GM23338 (cell line): ENCODE results near the gene BTN3A1. TPM values are rescaled to one million over a fixed set of nuclear protein-coding genes. Genes with fewer than 3 reads are reported as not detected.

Source experiments
- ATAC-seq: fragments of 200-7000 bp; cut with Tn5 transposase; 3 replicates; pipeline ENCODE4 v1.9.1; 2020
- DNase-seq: peaks from one replicate; pipeline ENCODE4 v3.0.0-alpha.2; 2015; ENCODE audit warnings: low spot score
- H2AFZ ChIP-seq: fragments of 200-600 bp; sonication (generic); 2 replicates; pipeline ENCODE4 v1.8.0; 2016; ENCODE audit warnings: antibody characterized with exemption, mild to moderate bottlenecking, moderate library complexity
- H3F3A ChIP-seq: fragments of 200-600 bp; sonication (generic); replicated peaks from 2 replicates; pipeline ENCODE4 v1.8.0; 2017; ENCODE audit warnings: antibody characterized with exemption, mixed run types, low read depth
- H3K27ac ChIP-seq: fragments of 200-600 bp; sonication (generic); 2 replicates; pipeline ENCODE4 v1.6.1; 2016; ENCODE audit warnings: low read depth
- H3K27me3 ChIP-seq: fragments of 200-600 bp; sonication (generic); 2 replicates; pipeline ENCODE4 v1.8.0; 2016; ENCODE audit warnings: mild to moderate bottlenecking, mixed run types, moderate library complexity; ENCODE audit not compliant: insufficient read depth
- H3K36me3 ChIP-seq: fragments of 200-600 bp; sonication (generic); 2 replicates; pipeline ENCODE4 v1.8.0; 2016; ENCODE audit warnings: mild to moderate bottlenecking; ENCODE audit not compliant: insufficient read depth
- H3K4me1 ChIP-seq: fragments of 200-600 bp; sonication (generic); 2 replicates; pipeline ENCODE4 v1.8.0; 2016; ENCODE audit warnings: mild to moderate bottlenecking, moderate library complexity; ENCODE audit not compliant: insufficient read depth
- H3K4me2 ChIP-seq: fragments of 200-600 bp; sonication (generic); 2 replicates; pipeline ENCODE4 v1.7.1; 2017; ENCODE audit warnings: mixed run types
- H3K4me3 ChIP-seq: fragments of 200-600 bp; sonication (generic); 2 replicates; pipeline ENCODE4 v1.6.1; 2016; ENCODE audit warnings: mixed run types
- H3K79me2 ChIP-seq: fragments of 200-600 bp; sonication (generic); replicated peaks from 2 replicates; pipeline ENCODE4 v1.8.0; 2017; ENCODE audit warnings: mild to moderate bottlenecking; ENCODE audit not compliant: insufficient read depth
- H3K9me2 ChIP-seq: fragments of 200-600 bp; sonication (generic); 2 replicates; pipeline ENCODE4 v1.8.0; 2017; ENCODE audit not compliant: insufficient read depth
- H4K20me1 ChIP-seq: fragments of 200-600 bp; sonication (generic); replicated peaks from 2 replicates; pipeline ENCODE4 v1.8.0; 2017; ENCODE audit warnings: mild to moderate bottlenecking; ENCODE audit not compliant: insufficient read depth
- H3K27ac Mint-ChIP-seq: 2 replicates; pipeline ENCODE4 v1.8.0; 2020; ENCODE audit warnings: inconsistent platforms, mild to moderate bottlenecking, moderate library complexity, mixed read lengths
- H3K27me3 Mint-ChIP-seq: 3 replicates; pipeline ENCODE4 v1.8.0; 2022; ENCODE audit warnings: low read depth, mild to moderate bottlenecking, moderate library complexity, mixed read lengths, inconsistent platforms; ENCODE audit not compliant: insufficient read depth, poor library complexity
- H3K36me3 Mint-ChIP-seq: 3 replicates; pipeline ENCODE4 v1.8.0; 2021; ENCODE audit warnings: low read depth, mild to moderate bottlenecking, inconsistent platforms, moderate library complexity, mixed read lengths
- H3K4me1 Mint-ChIP-seq: 3 replicates; pipeline ENCODE4 v1.8.0; 2020; ENCODE audit warnings: mild to moderate bottlenecking, inconsistent platforms, mixed read lengths
- H3K4me3 Mint-ChIP-seq: 3 replicates; pipeline ENCODE4 v1.8.0; 2021; ENCODE audit warnings: moderate library complexity, mild to moderate bottlenecking, inconsistent platforms, mixed read lengths
- H3K9me3 Mint-ChIP-seq: 3 replicates; pipeline ENCODE4 v1.8.0; 2020; ENCODE audit warnings: moderate library complexity, mild to moderate bottlenecking, inconsistent platforms, mixed read lengths
- CREB1 ChIP-seq: fragments of 250-450 bp; sonication (Bioruptor Pico); IDR thresholded peaks from 2 replicates; pipeline ENCODE4 v1.5.0; 2020; ENCODE audit warnings: low read depth, mild to moderate bottlenecking, moderate library complexity
- ETS1 ChIP-seq: IDR thresholded peaks from 2 replicates; pipeline ENCODE4 v1.6.1; 2016; ENCODE audit warnings: antibody characterized with exemption
- EZH2phosphoT487 ChIP-seq: fragments of 200-600 bp; sonication (generic); IDR thresholded peaks from one replicate; pipeline ENCODE4 v1.8.1; 2018; ENCODE audit warnings: antibody characterized with exemption; ENCODE audit not compliant: unreplicated experiment
- JUNB ChIP-seq: IDR thresholded peaks from one replicate; pipeline ENCODE4 v1.6.1; 2016; ENCODE audit warnings: antibody characterized with exemption; ENCODE audit not compliant: unreplicated experiment
- NANOG ChIP-seq: IDR thresholded peaks from 2 replicates; pipeline ENCODE4 v1.6.1; 2016; ENCODE audit warnings: antibody characterized with exemption, borderline replicate concordance
- REST ChIP-seq: IDR thresholded peaks from one replicate; pipeline ENCODE4 v1.6.1; 2018; ENCODE audit warnings: antibody characterized with exemption; ENCODE audit not compliant: unreplicated experiment
- ZNF114 ChIP-seq: fragments of 250-450 bp; sonication (Bioruptor Pico); IDR thresholded peaks from 2 replicates; pipeline ENCODE4 v1.5.0; 2020; ENCODE audit warnings: mild to moderate bottlenecking, moderate library complexity
- ZNF331 ChIP-seq: fragments of 250-450 bp; sonication (Bioruptor Pico); IDR thresholded peaks from 2 replicates; pipeline ENCODE4 v1.5.0; 2020; ENCODE audit warnings: low read depth, mild to moderate bottlenecking, moderate library complexity
- polyA plus RNA-seq: library from polyadenylated mRNA; unstranded; fragments of >200 nt; fragmentation: Nextera tagmentation; extraction: Ambion mirVana; gene quantifications from 2 replicates; pipeline ENCODE4 v1.2.1, GENCODE V29; 2016
- total RNA-seq: library from RNA; depleted of rRNA; stranded (reverse); fragments of >200 nt; shearing (Covaris generic); gene quantifications from 2 replicates; pipeline ENCODE4 v1.2.3, GENCODE V29; 2014
- TF ChIP-seq, protein P1 (sequence below), 2 experiments: fragments of 200-600 bp in 1 of 2; sonication (generic) in 1 of 2; conservative IDR thresholded peaks; 2 replicates each; pipeline versions ENCODE4 v1.5.1 to v1.6.1; 2016 to 2017; ENCODE audit warnings: antibody characterized with exemption in 2 of 2, low read depth in 2 of 2, mild to moderate bottlenecking in 2 of 2, moderate library complexity in 1 of 2

BTN3A1 gene
- total and polyA plus RNA-seq, 2 experiments from 2014 or later = 2.4 to 4.0 TPM

DNA sequence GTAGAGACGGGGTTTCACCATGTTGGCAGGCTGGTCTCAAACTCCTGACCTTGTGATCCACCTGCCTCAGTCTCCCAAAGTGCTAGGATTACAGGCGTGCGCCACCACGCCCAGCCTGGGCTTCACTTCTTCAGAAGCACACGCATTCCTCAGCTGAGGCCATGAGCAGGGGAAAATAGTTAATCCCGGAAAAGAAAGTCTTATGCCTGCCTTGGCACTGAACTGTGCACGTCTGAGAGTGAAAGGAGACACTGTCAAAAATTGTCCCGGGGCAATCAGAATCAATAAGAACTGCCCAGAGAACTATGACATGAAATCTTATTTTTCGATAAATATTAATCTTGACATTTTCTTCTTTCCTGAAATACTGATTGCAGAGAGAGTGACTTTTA lies 16.3 kb upstream of the BTN3A1 start (continued):
- TF ChIP-seq ZNF114 (CRISPR knock-in tag) = no peak
- TF ChIP-seq ZNF331 (CRISPR knock-in tag) = no peak
- TF ChIP-seq, protein P1, sequence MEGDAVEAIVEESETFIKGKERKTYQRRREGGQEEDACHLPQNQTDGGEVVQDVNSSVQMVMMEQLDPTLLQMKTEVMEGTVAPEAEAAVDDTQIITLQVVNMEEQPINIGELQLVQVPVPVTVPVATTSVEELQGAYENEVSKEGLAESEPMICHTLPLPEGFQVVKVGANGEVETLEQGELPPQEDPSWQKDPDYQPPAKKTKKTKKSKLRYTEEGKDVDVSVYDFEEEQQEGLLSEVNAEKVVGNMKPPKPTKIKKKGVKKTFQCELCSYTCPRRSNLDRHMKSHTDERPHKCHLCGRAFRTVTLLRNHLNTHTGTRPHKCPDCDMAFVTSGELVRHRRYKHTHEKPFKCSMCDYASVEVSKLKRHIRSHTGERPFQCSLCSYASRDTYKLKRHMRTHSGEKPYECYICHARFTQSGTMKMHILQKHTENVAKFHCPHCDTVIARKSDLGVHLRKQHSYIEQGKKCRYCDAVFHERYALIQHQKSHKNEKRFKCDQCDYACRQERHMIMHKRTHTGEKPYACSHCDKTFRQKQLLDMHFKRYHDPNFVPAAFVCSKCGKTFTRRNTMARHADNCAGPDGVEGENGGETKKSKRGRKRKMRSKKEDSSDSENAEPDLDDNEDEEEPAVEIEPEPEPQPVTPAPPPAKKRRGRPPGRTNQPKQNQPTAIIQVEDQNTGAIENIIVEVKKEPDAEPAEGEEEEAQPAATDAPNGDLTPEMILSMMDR (conservative IDR thresholded peaks at IDR 0.05; ENCODE audit: low read depth in 2 of 2) = no peak
- TF ChIP-seq NANOG = no peak
- TF ChIP-seq CREB1 (CRISPR knock-in tag) = no peak
- TF ChIP-seq EZH2phosphoT487 = no peak

- Histone ChIP-seq H3K4me2 (0 out of 2 replicates have a peak overlapping the region, but pooled peaks have one; percentile 8), H3K4me3 (no peak overlapping the region), H4K20me1 (no peaks in the 10 kb centered on the region; the same call in 1 of the 2 replicates), H3K79me2 (no peaks in the 10 kb centered on the region), H3K4me1 (peaks cover 18% of the 10 kb centered on the region), H2AFZ (no peak overlapping the region), H3K9me2 (no peaks in the 10 kb centered on the region), H3F3A (no peaks in the 10 kb centered on the region), H3K27me3 (no peaks in the 10 kb centered on the region), H3K36me3 (no peaks in the 10 kb centered on the region), H3K27ac (no peak overlapping the region)
- DNase-seq (no peak), ATAC-seq (no peak)
- peaks cover 20% of the 10 kb centered on the region for H3K4me1 Mint-ChIP-seq
- H3K4me3 Mint-ChIP-seq = no peak overlapping the region
- H3K27ac Mint-ChIP-seq = no peak overlapping the region
- H3K9me3 Mint-ChIP-seq = no peaks in the 10 kb centered on the region
- peaks cover 26% of the 10 kb centered on the region for H3K36me3 Mint-ChIP-seq
- TF ChIP-seq ZNF114 (CRISPR knock-in tag) (no peak), JUNB (no peak), REST (no peak), ETS1 (no peak)
- peaks cover 5% of the 10 kb centered on the region for H3K27me3 Mint-ChIP-seq
Measured at GRCh38 chr6:26387565-26387964, 14.5 kb upstream of the BTN3A1 start.
